ES-I3 (cell line): ENCODE results near the gene RNF13.
"Not testable (repeated sequence)": the region's sequence is repeated elsewhere in the genome, so short reads cannot be mapped to it uniquely, and the experiment has no call there.

ENCODE experiments used
- H3K36me3 ChIP-seq: 2 replicates; pipeline ENCODE4 v1.6.1; 2013; ENCODE audit warnings: mild to moderate bottlenecking, low read length, control low read depth, moderate library complexity; ENCODE audit not compliant: insufficient read depth
- H3K4me1 ChIP-seq: 2 replicates; pipeline ENCODE4 v1.6.1; 2013; ENCODE audit warnings: mild to moderate bottlenecking, control low read depth, low read length; ENCODE audit not compliant: insufficient read depth
- H3K9ac ChIP-seq: 2 replicates; pipeline ENCODE4 v1.6.1; 2013; ENCODE audit warnings: low read depth, mild to moderate bottlenecking, low read length, moderate library complexity
- H3K9me3 ChIP-seq: 2 replicates; pipeline ENCODE4 v1.6.1; 2013; ENCODE audit warnings: mild to moderate bottlenecking, low read length, moderate library complexity; ENCODE audit not compliant: control insufficient read depth, insufficient read depth

RNF13 gene

DNA sequence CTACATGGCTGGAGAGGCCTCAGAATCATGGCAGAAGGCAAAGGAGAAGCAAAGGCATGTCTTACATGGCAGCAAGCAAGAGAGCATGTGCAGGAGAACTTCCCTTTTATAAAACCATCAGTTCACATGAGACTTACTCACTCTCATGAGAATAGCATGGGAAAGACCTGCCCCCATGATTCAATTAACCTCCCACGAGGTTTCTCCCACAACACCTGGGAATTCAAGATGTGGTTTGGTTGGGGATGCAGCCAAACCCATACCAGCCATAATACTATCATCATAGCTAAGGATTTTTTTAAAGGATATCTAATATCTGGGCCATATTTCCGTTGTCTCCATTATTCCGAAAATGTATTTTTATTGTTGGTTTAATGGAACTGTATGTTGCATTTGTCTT lies 26.5 kb downstream of the RNF13 start:
- not testable (repeated sequence) for H3K4me1 ChIP-seq, H3K36me3 ChIP-seq, H3K9ac ChIP-seq
- peaks cover 15% of the 10 kb centered on the region for H3K9me3 ChIP-seq

DNA sequence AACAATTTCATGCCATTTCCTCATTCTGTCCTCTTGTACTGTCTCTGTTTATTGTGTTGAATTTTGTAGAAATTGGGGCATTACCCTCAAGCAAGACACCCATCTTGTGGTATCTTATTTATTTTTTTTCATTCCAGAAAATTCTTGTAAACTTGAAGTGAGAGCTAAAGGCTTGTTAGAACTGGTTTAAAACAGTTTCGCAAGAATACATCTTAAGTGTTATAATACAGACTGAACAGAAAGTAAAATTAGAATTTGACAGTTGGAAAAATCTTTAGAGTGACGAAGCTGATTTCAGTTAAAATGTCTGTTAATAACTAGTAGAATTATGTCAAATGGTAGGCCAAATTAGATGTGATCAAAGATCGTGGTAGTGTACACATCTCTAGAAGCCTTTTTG lies 26.9 kb downstream of the RNF13 start:
- H3K9ac ChIP-seq, result no peak overlapping the region
- H3K36me3 ChIP-seq, result no peaks in the 10 kb centered on the region
- peaks cover 10% of the 10 kb centered on the region for H3K9me3 ChIP-seq
- H3K4me1 ChIP-seq, result no peaks in the 10 kb centered on the region

DNA sequence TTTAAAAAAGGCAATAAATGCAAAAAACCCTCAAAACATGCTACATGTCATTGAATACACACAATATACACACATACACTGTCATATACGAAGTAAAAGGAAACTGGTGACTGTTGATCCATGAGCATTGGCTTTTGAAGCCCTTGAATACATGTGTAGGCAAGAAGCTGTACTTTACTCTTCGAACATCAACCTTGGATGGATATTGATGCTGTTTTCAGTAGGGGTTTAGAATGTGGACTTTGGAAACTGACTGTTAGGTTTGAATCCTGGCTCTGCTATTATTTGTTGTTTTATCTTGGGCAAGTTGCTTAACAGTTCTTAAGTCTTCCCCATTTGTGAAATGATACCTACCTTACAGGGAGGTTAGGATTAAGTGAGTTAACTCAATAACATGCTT lies 30.5 kb downstream of the RNF13 start:
- Histone ChIP-seq H3K4me1 (no peaks in the 10 kb centered on the region), H3K9ac (no peak overlapping the region), H3K9me3 (no peaks in the 10 kb centered on the region), H3K36me3 (no peaks in the 10 kb centered on the region)

GRCh38 chr3:149844091-149844490 lies 31.1 kb downstream of the RNF13 start:
- no peak overlapping the region for H3K9ac ChIP-seq
- 0 out of 2 replicates have a peak, but pooled peaks cover under 1% of the 10 kb centered on the region for H3K4me1 ChIP-seq
- H3K36me3 ChIP-seq, result no peaks in the 10 kb centered on the region
- H3K9me3 ChIP-seq, result no peaks in the 10 kb centered on the region

DNA sequence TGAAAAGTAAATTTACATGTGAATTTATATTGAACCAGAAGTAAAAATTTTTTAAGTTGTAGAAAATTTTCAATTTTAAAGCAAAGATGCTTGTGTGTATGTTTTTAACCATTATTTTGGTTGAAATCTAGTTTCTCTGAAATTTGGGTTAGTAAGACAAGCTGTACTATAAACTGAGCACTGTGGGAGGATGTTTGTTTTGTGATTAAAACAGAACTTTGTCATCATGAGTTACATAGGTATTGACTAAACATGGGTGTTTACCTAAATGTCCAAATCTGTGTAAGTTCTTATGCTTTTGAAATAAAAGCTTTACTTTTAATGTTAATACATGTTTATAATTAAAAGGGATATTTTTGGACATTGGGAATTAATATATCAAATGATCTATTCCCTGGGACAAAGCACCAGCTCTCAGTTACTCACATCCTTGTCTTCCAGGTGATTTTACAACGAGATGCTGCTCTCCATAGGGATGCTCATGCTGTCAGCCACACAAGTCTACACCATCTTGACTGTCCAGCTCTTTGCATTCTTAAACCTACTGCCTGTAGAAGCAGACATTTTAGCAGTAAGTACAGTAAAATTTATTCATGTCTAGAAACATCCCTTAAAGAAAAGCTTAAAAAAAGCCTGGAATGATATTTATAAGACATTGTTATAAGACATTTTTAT lies 32.7 kb downstream of the RNF13 start:
- no peak overlapping the region for H3K9ac ChIP-seq
- H3K9me3 ChIP-seq, result no peaks in the 10 kb centered on the region
- H3K4me1 ChIP-seq, result 0 out of 2 replicates have a peak, but pooled peaks cover 3% of the 10 kb centered on the region
- no peaks in the 10 kb centered on the region for H3K36me3 ChIP-seq

DNA sequence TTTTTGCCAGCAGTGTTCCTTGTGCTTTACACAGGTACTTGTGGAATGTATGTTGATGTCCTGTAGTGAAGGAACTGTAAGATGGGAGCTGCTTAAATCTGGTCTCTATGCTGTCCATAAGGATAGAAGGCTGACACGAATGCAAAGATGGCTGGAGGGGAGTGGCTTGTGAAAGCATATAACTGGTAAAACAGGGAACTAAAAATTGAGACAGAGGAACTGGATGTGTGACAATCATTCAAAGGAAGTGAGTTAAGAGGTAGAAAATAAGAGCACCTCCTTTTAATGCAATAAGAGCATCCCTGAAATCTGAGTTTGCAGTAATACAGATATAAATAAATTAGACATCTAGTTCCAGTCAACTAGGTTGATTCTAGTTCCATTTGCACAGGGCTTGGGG lies 35.2 kb downstream of the RNF13 start:
- Histone ChIP-seq H3K9ac (no peak overlapping the region), H3K9me3 (no peaks in the 10 kb centered on the region), H3K4me1 (0 out of 2 replicates have a peak, but pooled peaks cover 3% of the 10 kb centered on the region), H3K36me3 (no peaks in the 10 kb centered on the region)

GRCh38 chr3:149848688-149849087 lies 35.7 kb downstream of the RNF13 start:
- no peaks in the 10 kb centered on the region for H3K9me3 ChIP-seq
- H3K4me1 ChIP-seq, result 0 out of 2 replicates have a peak, but pooled peaks cover 3% of the 10 kb centered on the region
- no peaks in the 10 kb centered on the region for H3K36me3 ChIP-seq
- no peak overlapping the region for H3K9ac ChIP-seq

GRCh38 chr3:149850787-149851584 lies 38.0 kb downstream of the RNF13 start:
- no peak overlapping the region for H3K9ac ChIP-seq
- no peaks in the 10 kb centered on the region for H3K9me3 ChIP-seq
- H3K4me1 ChIP-seq, result 0 out of 2 replicates have a peak, but pooled peaks cover 3% of the 10 kb centered on the region
- no peaks in the 10 kb centered on the region for H3K36me3 ChIP-seq

- H3K4me1 ChIP-seq, result no peaks in the 10 kb centered on the region
- H3K9ac ChIP-seq, result no peak overlapping the region
- H3K36me3 ChIP-seq, result no peaks in the 10 kb centered on the region
- H3K9me3 ChIP-seq, result no peaks in the 10 kb centered on the region
Measured at GRCh38 chr3:149858911-149859310, 45.9 kb downstream of the RNF13 start.

GRCh38 chr3:149860881-149861280 lies 47.9 kb downstream of the RNF13 start:
- Histone ChIP-seq H3K36me3 (no peaks in the 10 kb centered on the region), H3K4me1 (no peaks in the 10 kb centered on the region), H3K9me3 (no peaks in the 10 kb centered on the region), H3K9ac (no peak overlapping the region)

GRCh38 chr3:149867563-149867962 lies 54.5 kb downstream of the RNF13 start:
- H3K9me3 ChIP-seq, result no peaks in the 10 kb centered on the region
- no peaks in the 10 kb centered on the region for H3K36me3 ChIP-seq
- H3K4me1 ChIP-seq, result no peaks in the 10 kb centered on the region
- H3K9ac ChIP-seq, result no peak overlapping the region

GRCh38 chr3:149871855-149872254 lies 58.8 kb downstream of the RNF13 start:
- Histone ChIP-seq H3K4me1 (no peaks in the 10 kb centered on the region), H3K36me3 (no peaks in the 10 kb centered on the region), H3K9me3 (no peaks in the 10 kb centered on the region)

DNA sequence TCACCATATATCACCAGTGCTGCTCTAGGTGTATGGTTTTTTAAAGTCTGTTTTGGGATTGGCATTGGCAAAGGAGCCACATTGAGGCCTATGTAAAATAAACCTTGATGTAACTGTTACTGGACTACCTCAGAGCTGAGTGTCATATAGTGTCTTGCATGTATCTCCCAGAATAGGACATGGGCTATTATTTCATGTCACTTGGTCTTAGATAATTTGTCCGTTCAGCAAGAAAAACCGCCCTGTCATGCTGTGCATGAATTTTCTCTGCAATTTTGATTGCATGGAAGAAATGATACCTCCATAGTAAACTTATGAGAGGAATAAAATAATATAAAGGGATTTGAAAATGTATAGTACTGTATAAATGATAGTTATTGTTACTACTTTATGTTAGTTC lies 59.6 kb downstream of the RNF13 start:
- no peaks in the 10 kb centered on the region for H3K36me3 ChIP-seq
- H3K4me1 ChIP-seq, result no peaks in the 10 kb centered on the region
- H3K9ac ChIP-seq, result no peak overlapping the region
- H3K9me3 ChIP-seq, result no peaks in the 10 kb centered on the region

More at GRCh38 chr3:149871855-149872254, 58.8 kb downstream of the RNF13 start:
- no peak overlapping the region for H3K9ac ChIP-seq

- Histone ChIP-seq H3K9ac (no peak overlapping the region), H3K9me3 (no peaks in the 10 kb centered on the region), H3K36me3 (no peaks in the 10 kb centered on the region), H3K4me1 (no peaks in the 10 kb centered on the region)
Measured at GRCh38 chr3:149877668-149878067, 64.7 kb downstream of the RNF13 start.

GRCh38 chr3:149879872-149880271 lies 66.9 kb downstream of the RNF13 start:
- Histone ChIP-seq H3K9me3 (no peaks in the 10 kb centered on the region), H3K4me1 (no peaks in the 10 kb centered on the region), H3K9ac (no peak overlapping the region), H3K36me3 (no peaks in the 10 kb centered on the region)
